GM21390 (cell line): Measurements from ENCODE around the gene MAPKAPK2.
"Not testable (repeated sequence)": the region's sequence is repeated elsewhere in the genome, so short reads cannot be mapped to it uniquely, and the experiment has no call there.

Source experiments
- ATAC-seq: cut with Tn5 transposase; IDR thresholded peaks from one replicate; pipeline ENCODE4 v1.9.1; 2021; ENCODE audit not compliant: unreplicated experiment

The MAPKAPK2 gene

DNA sequence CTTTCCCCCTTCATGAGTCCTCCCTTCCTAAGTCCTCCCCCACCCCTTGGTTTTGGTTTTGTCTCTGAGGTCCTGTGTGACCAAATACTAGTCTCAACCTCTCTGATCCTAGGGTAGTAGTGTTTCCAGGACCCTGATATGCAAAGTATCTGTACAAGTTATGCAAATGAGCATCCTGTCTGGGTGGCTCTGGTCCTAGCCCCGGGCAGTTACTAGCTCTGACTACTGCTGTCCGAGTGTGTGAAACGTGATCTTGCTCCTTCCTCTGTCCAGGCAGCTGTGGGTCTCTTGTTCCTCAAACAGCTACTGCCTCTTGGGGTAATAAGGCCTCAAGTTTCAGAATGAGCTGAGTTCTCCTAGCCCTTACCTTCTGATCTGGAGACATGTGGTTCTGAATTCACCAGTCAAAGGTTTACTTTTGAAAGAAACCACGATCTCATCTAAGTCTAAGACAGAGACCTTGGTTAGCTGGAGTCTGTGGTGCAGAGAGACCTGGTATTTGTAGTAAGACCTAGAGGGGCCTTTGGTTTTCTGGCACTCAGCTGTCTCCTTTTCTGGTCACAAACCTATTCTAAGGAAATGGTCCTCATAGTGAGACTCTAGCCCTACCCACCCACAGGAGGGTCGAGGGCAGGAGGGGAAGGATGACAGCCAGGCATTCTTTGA, 54.8 kb downstream of the MAPKAPK2 start:
- ATAC-seq, result peak; percentile 79

DNA sequence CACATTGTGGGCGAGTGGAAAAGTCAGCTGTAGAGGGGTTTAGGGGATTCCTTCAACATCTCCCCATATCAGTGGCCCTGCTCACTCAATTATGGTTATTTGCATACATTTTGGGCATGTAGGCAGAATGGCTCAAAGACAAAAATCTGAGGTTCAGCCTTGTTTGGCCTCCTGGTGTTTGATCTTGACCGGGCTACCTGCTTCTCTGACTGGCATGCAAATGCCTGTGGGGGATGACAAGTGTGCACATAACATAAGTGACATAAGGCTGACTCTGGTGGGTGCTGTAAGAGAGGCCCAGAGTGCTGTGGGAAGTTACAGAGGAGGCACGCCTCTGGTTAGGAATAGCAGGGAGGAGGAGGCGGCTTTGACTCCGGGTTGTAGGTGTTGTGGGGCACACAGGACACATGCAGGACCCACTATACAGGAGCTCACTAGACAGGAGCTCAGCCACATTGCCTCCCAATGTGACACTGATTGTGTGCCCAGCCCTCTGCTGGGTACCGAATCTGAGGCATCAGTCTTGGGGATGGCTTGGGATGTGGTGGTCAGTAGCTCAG, 56.5 kb downstream of the MAPKAPK2 start:
- ATAC-seq, result no peak

DNA sequence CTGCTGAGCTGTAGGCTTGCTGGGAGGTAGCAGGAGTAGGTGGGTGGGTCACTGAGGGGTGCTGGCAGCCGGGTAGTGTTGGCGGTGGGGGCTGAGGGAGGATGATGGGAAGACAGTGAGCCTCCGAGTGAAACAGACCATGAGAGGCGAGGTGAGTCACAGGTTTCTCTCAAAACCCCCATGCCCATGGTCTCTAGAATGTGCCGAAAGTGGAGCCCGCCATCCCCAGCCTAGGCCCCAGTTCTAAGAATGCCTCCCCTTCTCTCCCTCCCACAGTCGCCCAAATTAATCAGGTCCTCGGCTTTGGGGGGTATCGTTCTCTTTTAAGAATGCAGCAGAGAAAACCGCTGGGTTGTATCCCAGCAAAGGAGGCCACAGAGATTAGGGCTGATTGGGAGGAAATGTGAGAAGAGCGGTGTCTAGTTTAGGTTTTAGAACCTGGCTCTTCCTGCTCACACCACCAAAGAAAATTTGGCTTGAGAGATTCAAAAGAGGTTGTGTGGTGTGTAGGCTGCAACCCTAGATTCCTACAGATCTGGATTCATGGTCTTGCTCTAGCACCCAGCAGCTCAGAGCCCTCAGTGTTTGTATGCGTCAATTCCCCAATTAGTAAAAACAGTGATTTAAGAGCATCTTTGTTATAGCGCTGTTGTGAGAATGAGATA, 58.1 kb downstream of the MAPKAPK2 start:
- no peak for ATAC-seq

GRCh38 chr1:206744683-206745082, 60.0 kb downstream of the MAPKAPK2 start:
- ATAC-seq, result no peak

GRCh38 chr1:206745301-206745700, 60.6 kb downstream of the MAPKAPK2 start:
- no peak for ATAC-seq

GRCh38 chr1:206748348-206749030, 63.8 kb downstream of the MAPKAPK2 start:
- ATAC-seq, result no peak

GRCh38 chr1:206751891-206752290, 67.2 kb downstream of the MAPKAPK2 start:
- no peak for ATAC-seq

DNA sequence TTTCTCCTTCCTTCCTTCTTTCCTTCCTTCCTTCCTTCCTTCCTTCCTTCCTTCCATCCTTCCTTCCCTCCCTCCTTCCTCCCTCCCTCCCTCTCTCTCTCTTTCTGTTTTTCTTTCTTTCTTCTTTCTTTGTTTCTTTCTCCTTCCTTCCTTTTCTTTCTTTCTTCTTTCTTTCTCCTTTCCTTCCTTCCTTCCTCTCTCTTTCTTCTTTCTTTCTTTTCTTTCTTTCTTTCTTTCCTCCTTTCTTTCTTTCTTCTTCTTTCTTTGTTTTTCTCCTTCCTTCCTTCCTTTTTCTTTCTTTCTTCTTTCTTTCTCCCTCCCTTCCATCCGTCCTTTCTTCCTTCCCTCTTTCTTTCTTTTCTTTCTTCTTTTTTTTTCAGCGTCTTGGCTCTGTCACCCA, 67.8 kb downstream of the MAPKAPK2 start:
- no peak for ATAC-seq

DNA sequence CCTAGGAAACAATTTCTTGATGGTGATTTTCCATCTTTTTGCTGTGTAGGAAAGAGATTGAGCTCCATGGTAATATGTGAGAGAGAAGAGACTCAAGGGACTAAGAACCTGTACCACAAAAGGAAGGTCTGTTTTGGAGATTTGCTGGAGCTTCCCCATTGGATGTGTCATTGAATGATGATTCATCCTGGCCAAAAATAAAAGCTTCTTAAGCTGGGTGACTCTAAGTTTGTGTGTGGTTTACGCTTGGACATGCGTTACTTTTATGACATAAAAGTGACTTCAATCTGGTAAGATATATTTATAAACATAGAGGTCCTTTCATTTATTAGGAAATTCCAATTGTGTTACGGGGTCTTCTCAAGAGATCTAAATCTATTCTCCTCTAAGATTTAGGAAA, 68.4 kb downstream of the MAPKAPK2 start:
- ATAC-seq, result no peak

- no peak for ATAC-seq
These were observed 69.3 kb downstream of the MAPKAPK2 start for GRCh38 chr1:206754011-206754410.

DNA sequence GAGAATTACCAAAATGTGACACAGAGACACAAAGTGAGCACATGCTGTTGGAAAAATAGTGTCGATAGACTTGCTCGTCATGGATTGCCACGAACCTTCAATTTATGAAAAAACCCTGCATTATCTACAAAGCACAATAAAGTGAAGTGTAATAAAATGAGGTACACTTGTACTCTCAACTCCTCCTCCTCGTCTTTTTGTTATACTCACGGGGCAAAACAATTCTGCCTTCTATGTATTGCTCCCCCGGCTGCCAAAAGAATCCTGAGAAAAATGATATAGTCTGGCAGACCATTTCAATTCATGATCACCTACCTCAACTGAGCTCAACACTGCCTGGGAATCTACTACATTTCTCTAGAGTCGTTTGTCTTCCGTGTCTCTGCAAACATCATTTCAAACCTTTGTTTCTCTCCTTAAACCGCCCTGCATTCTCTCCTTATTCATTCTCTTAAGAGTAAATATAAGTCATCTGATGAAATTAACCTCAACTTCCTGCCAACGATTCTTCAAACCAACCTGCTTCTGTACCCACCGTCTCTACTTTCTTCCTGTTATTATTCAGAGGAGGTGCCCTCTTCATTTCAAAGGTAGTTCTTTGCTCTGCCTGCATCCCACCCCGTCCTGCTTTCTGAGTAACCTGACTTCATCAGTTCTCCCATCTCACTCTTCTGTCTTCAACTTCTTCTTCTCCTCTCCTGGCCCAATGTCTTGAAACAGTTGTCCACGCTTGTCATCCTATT, 73.0 kb downstream of the MAPKAPK2 start:
- ATAC-seq, result no peak

DNA sequence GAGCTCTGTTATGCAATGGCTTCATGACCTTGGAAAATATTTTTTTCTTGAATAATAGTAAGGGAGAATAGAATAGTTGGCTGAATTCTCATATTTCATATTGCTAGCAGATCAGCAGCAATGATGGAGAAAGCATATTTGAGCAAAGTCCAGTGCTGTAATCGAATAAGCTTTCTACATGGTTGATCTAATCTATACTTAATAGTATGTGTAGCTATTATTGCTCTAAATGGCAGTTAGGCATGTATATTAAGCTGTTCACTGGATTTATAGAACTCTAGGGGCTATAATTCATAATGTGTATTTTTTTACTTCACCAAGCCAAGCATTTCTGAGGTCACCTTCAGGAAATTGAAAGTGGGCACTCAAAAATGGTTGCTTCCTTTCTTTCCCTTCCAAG, 75.9 kb downstream of the MAPKAPK2 start:
- no peak for ATAC-seq

GRCh38 chr1:206761159-206761768, 76.6 kb downstream of the MAPKAPK2 start:
- ATAC-seq, result no peak

DNA sequence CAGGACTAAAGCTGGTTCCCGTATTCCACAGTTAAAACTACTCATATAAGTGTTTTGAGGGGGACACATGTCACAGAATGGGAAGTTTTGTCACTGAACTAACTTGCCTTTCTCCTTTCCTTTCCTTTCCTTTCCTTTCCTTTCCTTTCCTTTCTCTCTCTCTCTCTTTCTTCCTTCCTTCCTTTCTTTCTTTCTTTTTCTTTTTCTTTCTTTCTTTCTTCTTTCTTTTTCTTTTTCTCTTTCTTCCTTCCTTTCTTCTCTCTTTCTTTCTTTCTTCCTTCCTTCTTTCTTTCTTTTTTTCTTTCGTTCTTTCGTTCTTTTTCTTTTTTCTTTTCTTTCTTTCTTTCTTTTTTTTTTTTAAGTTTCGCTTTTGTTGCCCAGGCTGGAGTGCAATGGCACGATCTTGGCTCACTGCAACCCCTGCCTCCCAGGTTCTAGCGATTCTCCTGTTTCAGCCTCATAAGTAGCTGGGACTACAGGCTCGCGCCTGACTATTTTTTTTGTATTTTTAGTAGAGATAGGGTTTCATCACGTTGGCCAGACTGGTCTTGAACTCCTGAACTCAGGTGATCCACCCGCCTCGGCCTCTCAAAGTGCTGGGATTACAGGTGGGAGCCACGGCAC, 78.1 kb downstream of the MAPKAPK2 start:
- ATAC-seq, result not testable (repeated sequence)

DNA sequence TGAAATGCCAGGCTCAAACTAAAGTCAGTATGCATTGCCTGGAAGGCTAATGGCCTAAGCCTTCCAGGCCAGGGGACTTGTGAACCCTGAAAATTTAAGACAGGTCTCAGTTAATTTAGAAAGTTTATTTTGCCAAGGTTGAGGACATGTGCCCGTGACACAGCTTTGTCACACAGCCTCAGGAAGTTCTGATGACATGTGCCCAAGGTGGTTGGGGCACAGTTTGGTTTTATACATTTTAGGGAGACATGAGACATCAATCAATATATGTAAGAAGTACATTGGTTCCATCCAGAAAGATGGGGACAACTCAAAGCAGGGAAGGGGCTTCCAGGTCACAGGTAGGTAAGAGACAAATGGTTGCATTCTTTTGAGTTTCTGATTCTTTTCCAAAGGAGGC, 81.1 kb downstream of the MAPKAPK2 start:
- ATAC-seq, result not testable (repeated sequence)

DNA sequence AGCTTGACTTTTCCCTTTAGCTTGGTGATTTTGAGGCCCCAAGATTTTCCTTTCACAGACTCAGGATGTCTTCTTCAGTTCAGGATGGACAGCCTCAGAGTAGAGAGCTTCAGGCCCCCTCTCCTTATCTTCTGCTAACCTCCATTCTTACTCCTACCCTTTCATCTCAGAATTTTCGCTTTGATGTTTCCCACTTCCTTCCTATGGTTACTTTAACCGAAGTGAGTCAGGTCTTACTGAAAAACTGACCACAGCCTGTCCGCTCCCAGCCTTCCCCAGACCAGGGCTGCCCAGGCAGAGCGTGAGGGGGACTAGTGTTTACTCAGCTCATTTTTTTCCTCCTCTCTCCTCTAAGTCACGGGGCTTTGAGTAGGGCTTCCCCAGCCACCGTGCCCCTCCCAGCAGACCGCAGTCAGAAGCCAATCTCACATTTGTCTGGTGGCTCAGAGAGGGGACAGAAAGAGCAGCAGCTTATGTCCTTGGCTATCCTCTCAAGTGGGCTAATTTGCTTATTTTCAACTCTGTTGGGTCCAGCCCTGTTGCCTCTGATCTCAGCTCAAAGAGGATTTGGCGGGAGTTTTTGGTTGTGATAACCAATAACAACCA, 81.6 kb downstream of the MAPKAPK2 start:
- peak; percentile 45 for ATAC-seq

GRCh38 chr1:206768472-206769303, 84.0 kb downstream of the MAPKAPK2 start:
- peak; percentile 7 for ATAC-seq

GRCh38 chr1:206769304-206769731, 84.6 kb downstream of the MAPKAPK2 start:
- ATAC-seq, result peak; percentile 64
